GM18870 (cell line): Measurements from ENCODE around the gene CALN1.

Experiments
- ATAC-seq: cut with Tn5 transposase; IDR thresholded peaks from one replicate; pipeline ENCODE4 v1.9.1; 2021; ENCODE audit warnings: moderate library complexity; ENCODE audit not compliant: unreplicated experiment

The CALN1 gene

GRCh38 chr7:72196176-72196575, 216.0 kb downstream of the CALN1 start:
- ATAC-seq, result no peak

DNA sequence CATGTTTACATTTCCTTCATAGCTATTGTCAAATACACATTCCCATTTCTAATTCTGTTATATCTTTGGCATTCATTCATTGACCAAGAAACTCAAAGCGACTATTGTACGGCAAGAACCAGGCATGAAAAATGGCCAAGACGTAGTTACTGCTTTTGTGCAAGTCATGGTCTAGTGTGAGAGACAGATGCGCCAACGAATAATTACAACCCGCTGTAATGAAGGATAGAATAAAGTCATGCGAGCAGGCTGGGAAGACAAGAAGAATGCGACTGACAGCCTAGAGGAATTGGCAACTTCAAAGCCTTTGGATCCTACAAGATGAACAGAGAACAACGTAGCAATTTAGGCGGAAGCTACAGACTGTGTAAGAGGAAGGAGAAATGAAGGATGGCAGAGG, 221.2 kb downstream of the CALN1 start:
- no peak for ATAC-seq

DNA sequence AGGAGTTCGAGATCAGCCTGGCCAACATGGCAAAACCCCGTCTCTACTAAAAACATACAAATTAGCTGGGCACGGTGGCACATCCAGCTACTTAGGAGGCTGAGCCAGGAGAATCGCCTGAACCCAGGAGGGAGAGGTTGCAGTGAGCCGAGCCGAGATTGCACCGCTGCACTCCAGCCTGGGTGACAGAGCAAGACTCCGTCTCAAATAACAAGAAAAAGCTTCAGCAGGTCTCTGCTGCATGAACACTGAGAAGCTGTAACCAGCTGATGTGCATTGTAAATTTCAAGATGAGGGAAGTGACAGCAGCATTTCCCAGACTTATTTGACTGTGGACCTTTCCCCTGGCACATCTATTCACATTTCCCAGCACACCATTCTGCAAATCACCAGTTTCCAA, 222.0 kb downstream of the CALN1 start:
- no peak for ATAC-seq

GRCh38 chr7:72187179-72187578, 225.0 kb downstream of the CALN1 start:
- ATAC-seq, result no peak

DNA sequence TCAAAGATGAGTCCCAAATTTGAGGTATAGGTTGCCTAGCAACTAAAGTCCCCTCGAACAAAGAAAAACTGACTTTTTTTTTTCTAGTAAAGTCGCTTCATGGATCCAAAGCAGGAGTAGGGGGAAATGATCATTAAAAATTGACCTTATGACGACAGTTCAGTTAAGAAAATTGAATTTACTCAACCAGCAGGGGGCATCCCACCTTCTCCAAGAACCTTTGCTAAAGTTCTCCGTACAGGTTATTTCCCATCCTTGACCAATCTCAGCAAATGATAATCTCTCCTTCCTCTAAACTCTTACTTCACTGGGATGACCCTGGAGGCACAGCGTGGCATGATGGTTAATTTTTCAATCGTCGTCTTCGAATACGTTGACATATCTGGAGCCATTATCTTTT, 228.3 kb downstream of the CALN1 start:
- ATAC-seq, result no peak

DNA sequence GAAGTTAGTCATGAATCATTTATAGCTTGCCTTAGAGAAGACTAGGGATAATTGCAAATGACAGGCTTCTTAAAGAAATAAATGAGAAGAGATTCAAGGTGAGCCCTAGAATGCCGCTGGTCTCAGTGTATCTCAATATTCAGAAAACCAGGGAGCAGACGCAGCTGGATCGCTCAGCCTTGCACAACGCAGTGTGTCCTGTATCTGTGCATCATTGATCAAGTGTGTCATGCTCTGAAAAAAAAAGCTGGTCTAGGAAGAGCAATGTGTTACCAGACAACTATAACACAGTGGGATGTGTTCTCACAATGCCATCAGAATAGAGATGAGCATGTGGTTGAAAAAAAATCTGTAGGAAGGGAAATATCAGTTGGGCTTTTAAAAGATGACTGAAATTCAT, 230.1 kb downstream of the CALN1 start:
- ATAC-seq, result no peak

DNA sequence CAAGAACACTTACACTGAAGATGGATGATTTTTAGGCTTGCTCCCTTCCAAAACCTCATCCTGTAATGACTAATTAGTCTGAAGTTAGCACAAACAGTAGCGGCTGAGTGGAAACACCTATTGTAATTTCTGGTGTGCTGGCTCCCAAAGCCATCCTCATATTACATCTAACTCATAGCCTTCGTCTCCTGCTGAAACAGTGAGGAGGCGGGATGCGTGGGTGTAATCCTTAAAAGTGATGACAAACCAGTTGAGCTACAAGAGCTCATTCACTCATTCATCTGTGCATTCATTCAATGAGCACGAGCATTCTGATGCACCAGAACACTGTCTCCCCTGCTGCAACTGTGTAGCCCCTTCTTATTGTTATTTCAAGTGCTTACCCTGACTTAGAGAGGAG, 235.3 kb downstream of the CALN1 start:
- no peak for ATAC-seq

GRCh38 chr7:72170475-72170874, 241.7 kb downstream of the CALN1 start:
- ATAC-seq, result no peak

DNA sequence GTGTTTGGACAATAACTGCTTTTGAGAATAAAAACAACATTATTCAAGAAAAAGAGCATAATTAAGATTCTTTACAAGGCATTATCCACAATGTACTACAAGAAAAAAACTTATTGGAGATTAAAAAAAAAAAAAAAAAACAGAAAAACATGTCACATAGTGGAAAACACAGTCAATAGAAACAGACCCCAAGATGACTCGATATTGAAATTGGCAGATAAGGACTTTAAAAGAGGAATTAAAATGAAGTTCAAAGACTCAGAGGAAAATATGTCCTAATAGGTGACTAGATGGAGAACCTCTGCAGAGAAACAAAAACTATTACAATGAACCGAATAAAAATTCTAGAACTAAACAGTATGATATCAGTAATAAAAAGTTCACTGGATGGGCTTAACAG, 248.9 kb downstream of the CALN1 start:
- no peak for ATAC-seq

DNA sequence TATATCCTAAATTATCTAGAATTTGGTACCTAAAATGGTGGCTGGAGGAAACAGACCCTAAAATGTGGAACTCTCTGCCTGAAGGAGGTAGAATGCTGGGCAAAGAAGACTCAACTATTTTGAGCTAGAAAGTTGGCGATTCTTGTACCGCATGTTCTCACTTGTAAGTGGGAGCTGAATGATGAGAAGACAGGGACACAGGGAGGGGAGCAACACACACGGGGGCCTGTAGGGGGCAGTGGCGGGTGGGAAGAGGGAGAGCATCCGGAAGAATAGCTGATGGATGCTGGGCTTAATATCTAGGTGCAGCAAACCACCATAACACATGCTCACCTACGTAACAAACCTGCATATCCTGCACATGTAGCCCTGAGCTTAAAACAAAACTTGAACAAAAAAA, 250.6 kb downstream of the CALN1 start:
- ATAC-seq, result no peak

DNA sequence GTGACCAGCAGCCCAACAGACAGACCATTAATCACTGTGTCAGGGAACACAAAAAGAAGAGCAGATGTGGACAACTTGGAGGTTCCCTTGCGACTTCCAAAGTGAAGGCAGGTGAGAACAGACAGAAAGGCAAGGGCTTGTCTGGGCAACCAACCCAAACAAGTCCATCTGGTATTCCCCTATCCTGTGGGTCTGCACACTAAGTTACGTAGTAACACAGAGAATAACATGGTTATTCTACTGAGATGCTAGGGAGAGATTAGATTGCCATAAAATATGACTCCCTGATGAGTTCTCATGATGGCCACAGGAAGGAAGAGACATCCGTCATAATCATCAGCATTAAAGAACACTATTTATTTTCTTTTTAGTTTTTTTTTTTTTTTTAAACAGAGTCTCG, 252.2 kb downstream of the CALN1 start:
- ATAC-seq, result no peak

DNA sequence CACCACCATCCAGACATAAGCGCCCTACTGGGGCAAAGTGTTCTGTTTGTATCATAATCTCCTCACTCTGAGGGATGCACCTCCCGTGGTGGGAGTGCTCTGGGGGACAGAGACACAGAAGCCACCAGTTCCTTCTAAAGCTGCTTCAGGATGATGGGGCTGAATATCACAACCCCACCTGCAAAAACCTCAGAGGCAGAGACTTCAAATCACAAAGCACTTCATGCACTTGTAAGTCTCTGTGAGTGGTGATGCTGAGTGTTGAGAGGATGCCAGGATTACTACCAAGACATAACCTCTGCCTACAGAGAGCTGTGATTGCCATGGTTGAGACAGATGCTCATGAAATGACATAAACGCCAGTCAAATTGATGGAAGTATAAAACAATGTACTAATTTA, 255.5 kb downstream of the CALN1 start:
- ATAC-seq, result no peak

- no peak for ATAC-seq
These were observed 259.0 kb downstream of the CALN1 start for GRCh38 chr7:72153132-72153512.

DNA sequence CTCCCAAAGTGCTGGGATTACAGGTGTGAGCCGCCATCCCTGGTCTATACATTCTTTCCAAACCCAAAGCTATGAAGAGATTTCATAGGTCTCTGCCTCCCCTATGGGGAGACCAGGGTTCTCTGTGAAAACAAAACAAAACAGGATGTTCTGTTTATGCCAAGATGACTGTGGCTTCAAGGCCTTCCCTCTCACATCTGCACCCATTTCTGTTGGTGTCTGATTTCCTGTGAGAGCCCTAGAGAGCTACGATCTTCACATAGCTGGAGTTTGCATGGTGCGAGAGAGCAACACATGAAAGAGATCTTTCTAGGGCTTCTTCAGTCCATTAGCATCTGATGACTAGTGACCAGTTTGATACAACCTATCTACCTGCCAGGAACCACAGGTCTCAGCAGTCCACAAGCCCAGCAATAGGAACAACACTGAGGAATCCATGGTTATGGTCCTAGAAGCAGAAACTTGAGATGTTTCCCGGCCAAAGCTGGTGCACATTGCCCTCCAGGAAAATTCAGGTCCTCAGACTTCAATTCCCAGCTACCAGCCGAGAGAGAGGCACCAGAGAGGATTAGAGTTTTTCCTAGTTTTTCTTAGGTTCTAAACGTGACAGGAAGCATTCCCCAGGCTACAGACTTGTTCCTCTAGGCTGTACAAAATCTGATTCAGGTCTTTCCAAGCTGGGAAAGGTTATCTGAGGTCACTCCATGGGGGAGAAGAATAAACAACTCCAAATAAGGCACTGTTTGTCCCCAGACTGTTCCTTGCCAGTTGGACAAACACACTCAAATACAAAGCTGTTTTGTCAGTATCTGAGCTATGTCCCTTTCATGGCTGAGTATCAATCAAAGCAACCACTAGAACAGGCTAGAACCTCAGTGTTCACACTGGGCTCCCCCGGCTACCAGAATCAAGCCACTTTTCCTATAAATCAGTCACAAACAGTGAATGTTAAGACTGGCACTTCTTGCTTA, 259.7 kb downstream of the CALN1 start:
- no peak for ATAC-seq

DNA sequence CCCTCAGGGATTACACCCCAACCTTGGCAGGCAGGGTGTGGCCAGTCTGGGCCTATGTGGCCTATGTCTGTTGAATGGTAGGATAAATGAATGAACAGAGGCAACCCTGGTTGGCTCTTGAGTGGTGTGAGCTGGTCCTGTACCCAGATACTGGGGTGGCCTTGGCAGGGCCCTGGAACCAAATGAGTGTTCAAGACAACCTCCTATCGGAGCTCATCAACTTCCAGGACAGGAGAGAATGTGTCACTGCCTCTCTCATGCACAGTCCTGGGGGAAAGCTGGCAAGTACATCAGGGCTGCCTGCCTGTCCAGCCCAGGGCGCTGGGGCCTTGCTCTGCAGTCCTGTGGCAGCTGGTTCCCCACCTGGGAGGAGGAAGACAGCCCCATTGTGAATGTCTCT, 271.6 kb downstream of the CALN1 start:
- ATAC-seq, result no peak

DNA sequence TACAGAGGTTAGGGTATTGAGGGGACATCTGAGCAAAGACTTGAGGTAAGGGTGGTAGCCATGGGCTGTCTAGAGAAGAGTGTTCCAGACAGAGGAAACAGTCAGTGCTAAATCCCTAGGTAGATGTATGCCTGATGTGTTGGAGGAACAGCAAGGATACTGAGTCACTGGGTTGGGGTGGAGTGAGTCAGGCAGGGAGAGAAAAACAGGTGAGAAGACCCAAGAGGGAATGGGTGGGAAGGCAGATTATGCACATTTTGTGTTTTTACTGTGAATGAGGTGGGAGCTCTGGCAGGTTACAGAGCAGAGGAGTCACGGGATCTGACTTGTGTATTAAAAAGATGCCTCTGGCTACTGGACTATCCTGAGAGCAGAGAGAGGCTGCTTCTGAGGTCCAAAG, 285.0 kb downstream of the CALN1 start:
- ATAC-seq, result no peak

GRCh38 chr7:72123913-72124312, 288.2 kb downstream of the CALN1 start:
- ATAC-seq, result no peak

GRCh38 chr7:72118366-72118765, 293.8 kb downstream of the CALN1 start:
- no peak for ATAC-seq

- no peak for ATAC-seq
These were observed 298.0 kb downstream of the CALN1 start for GRCh38 chr7:72114129-72114528.

GRCh38 chr7:72112992-72113391, 299.1 kb downstream of the CALN1 start:
- ATAC-seq, result no peak

GRCh38 chr7:72112530-72112929, 299.6 kb downstream of the CALN1 start:
- no peak for ATAC-seq

- no peak for ATAC-seq
These were observed 301.1 kb downstream of the CALN1 start for GRCh38 chr7:72111086-72111485.

DNA sequence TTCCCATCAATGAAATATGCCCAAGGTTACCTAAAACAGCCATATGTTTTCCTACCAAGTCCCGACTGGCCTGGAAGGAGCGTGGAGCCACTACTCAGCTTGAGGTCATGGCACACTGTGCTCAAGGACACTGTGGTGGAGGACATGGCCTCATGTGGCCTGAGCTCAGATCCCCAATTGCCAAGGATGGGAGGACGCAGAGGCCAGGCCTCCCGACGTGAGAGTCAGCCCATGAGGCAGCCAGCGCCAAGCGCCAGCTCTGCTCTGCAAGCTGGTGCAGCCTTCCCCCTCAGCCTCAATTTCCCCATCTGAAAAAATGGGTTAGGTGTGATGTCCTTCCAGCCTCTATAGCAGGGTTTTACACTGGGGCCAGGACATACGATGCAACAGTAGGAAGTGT, 302.6 kb downstream of the CALN1 start:
- ATAC-seq, result no peak
